A673 (cell line): ENCODE results near the gene MGAT3.

Experiments used
- EZH2 ChIP-seq: fragments of 200-600 bp; sonication (generic); IDR thresholded peaks from 2 replicates; pipeline ENCODE4 v1.6.1; 2017; ENCODE audit warnings: borderline replicate concordance, low read depth, mild to moderate bottlenecking, mixed read lengths, antibody characterized with exemption, low read length; ENCODE audit not compliant: poor library complexity, severe bottlenecking
- TF ChIP-seq, protein P1 (sequence below): fragments of 300-800, 200-600 bp; sonication (generic); conservative IDR thresholded peaks from 2 replicates; pipeline ENCODE4 v1.5.1; 2017; ENCODE audit warnings: low read depth, mild to moderate bottlenecking, antibody characterized with exemption, low read length, moderate library complexity, mixed read lengths

DNA sequence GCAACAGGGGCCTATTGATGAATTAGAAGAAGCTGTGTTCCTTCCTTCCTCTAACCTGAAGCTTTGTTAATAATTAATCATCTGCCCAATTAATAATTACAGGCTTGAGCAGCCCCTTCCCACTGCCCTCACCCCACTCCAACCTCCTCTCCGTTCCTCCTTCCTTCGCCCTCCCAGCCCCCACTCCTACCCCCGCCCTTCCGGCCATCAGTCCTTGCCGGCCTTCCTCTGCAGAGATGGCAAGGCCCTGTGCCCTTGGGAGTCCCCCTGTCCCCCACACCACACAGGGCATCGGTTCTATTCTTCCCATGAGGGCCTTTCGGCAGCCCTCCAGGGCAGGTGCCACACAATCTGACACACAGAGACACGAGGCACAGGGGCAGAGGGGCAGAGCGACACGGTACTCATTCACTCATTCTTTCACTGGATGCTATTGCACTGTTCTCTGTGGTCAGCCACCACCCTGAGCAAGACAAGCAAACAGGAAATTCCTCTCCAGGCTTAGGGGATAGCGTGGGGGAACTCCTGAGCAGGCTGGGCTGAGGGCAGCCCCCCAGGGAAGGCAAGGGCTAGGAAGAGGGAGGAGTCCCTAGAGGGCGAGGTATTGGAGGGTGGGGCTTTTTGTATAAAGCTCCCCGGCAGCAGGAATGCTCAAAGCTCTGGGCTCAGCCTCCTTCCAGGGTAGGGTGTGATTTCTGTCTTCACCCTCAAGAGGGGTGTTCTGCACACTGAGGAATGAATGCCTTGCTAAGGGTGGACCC, 14.7 kb downstream of the MGAT3 start:
- TF ChIP-seq, protein P1, sequence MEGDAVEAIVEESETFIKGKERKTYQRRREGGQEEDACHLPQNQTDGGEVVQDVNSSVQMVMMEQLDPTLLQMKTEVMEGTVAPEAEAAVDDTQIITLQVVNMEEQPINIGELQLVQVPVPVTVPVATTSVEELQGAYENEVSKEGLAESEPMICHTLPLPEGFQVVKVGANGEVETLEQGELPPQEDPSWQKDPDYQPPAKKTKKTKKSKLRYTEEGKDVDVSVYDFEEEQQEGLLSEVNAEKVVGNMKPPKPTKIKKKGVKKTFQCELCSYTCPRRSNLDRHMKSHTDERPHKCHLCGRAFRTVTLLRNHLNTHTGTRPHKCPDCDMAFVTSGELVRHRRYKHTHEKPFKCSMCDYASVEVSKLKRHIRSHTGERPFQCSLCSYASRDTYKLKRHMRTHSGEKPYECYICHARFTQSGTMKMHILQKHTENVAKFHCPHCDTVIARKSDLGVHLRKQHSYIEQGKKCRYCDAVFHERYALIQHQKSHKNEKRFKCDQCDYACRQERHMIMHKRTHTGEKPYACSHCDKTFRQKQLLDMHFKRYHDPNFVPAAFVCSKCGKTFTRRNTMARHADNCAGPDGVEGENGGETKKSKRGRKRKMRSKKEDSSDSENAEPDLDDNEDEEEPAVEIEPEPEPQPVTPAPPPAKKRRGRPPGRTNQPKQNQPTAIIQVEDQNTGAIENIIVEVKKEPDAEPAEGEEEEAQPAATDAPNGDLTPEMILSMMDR, result no peak
- no peak for TF ChIP-seq EZH2
